Right hindlimb (tissue), 1 donor: ENCODE results near the gene CPED1.
"Not testable (repeated sequence)": the region's sequence is repeated elsewhere in the genome, so short reads cannot be mapped to it uniquely, and the experiment has no call there.

Experiments
- DNase-seq: peaks from one replicate; pipeline ENCODE4 v3.0.0-alpha.2; 2018

Gene CPED1

DNA sequence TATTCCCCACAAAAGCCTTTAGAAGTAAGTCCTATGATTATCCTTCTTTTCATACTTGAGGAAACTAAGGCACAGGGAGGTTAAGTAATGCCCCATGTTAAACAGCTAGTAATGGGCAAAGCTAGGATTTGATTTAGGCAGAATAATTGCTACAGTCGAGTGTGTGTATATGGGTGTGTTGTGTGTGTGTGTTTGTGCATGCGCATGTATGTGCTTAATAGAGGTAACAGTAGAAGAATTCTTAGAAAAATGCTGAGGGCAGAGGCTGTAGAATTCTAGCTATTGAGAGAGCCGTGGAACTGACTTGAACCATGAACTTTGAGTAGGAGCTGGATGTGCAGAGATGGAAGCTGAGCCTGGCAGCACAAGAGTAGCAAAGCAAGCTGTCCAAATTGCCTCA is 208.9 kb downstream of the CPED1 start:
- no peak for DNase-seq

DNA sequence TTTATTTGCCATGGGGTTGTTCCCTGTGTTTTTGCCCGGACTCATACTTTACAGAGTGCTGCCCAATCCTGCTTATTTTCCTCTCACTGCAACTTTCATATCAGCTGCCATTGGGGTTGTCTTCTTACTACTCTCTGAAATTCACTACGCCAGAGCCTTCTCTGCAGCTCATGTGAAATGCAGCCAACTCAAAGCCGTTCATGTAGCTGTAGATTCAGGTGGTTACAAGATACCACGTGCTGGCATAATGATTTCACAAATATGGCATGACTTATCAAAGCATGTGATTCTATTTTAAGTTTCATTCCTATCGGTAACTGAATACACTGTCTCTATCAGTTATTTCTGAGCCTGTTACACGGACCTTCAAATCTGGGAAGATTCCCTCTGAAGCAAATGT is 210.0 kb downstream of the CPED1 start:
- no peak for DNase-seq

DNA sequence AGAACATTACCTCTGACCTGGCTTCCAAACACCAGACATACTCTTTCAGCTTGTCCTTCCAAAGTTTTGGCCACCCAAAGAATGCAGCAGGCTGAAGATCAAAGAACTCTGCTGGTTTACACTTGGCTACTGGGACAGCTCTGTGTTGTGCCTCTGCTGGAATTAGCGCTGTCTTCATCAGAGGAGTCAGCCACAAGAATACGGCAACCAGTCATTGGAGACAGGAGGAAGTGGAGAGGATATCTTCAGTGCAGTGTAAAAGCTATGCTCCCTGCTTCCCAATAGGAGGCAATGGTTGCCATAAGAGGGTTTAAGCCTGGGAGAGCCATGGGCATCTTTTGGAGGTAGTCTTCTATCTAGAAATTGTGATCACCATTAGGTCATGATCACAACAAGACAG is 213.6 kb downstream of the CPED1 start:
- no peak for DNase-seq

DNA sequence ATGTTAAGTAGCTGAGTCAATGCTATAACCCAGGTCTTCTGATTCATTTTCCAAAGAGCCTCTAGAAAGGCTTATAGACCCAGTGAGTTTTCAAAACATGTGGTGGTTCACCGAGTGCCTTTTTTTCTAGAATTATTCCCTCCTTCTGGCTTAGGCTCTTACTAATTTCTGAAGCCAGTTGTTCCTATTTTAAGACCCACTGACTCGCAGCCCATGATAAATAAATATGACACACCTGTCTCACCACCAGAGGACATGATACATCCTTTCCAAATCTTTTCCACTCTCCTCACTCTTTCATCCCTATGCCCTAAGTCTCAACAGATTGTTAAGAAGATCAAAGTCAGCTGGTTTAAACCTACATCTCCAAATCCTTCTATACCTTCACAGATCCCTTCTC is 214.3 kb downstream of the CPED1 start:
- no peak for DNase-seq

DNA sequence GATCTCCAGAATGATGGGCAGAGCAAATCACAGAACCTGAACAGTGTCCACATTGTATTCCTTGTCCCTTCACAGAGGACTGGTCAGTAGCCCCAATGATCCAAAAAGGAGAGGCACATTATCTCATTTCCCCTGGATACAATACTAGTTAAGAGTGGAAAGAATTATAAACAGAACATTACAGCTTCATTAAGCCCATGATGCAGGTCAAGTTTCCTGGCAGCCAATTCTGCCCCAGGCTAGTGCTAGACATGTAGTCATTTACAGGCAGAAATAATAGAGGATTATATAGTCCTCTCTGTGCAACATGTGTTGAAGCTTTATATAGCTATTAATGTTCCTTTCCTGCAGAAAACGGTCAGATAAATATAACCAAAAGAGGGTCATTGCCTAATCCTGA is 216.0 kb downstream of the CPED1 start:
- peak; percentile 31 for DNase-seq

DNA sequence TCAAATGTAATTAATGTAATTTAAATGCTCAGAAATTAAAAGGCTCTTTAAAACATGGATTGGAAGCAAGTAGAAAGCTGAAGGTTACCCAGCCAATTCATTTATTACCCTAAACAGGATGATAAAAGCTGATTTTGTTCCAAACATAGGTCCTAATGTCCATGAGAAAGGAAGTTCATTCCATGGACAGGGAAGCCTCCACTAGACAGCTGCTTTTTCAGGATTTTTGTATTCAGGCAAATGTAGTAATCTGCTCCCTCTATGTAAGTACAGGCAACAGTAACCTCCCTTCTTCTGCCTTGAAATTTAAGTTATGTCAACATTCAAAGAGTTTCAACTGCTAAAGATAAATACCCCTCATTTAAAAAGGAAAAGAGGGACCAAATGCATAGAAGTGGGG is 217.3 kb downstream of the CPED1 start:
- no peak for DNase-seq

DNA sequence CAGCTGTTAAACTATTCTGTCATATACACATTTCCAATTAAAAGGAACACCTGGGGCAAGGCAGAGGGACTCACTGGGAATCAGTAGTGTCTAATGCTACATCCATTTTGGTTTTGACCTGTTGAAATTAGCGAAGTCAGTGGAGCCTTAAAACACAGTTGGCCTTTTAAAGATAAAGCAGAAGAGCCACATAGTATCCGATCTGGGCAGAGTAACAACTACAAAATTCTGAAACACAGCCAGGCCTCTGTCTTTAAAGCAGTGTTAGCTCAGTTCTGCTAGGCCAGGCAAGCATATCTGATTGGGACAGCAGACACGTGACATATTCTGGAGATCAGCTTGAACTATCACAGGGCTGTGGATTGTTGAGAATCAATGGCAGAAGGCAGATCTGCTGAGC is 222.7 kb downstream of the CPED1 start:
- no peak for DNase-seq

DNA sequence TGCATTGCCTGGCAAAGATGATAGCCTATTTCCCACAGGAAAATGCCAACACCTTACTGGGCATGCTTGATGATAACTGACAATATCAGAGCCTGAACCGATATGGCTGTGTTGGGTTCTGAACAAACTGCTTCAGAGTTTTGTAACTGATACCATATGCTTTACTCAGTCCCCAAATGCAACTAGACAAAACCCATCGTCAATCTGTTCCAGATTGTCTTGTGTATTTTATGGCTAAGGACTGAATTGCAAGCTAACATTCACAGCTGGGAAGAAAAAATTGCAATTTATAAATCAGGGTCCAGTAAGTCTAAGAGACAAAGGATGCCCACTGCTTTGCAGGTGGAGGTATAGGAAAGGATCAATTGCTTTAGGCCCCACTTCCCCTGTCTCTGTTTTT is 223.5 kb downstream of the CPED1 start:
- no peak for DNase-seq

DNA sequence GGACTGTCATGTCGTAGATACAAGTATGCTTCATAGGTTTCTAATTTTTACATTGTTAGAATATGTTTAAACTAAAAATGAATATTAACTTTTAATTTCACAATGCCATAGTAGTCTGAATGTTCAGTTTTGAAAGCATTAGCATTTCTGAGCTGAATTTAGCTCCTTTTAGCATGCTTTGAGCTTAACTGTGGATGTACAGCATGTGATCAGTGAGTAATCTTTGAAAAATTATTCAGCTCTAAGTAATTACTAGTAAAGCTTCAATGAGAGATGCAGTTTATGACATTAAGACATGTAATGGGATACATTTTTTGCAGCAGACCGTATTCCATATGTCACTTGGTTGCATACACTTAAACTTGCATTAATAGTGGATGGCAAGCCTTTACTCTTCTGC is 226.1 kb downstream of the CPED1 start:
- DNase-seq: no peak

DNA sequence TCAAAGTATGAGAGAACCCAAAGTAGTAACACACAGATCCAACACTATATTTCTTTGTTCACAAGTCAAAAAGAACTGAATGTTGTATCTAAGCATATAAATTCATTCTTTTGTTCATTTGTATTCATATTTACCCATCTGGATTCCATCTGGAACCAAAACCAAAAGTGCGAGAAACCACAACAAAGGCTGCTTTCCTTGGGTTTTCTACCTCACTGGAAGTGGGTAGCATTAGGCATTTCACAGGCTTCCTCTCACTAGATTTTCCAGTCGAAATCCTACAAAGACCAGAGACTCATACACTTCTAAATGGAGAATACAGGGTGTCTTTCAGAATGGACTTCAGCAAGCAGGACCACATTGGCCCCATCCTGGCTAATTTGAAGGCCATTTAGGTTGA is 230.5 kb downstream of the CPED1 start:
- DNase-seq: no peak

DNA sequence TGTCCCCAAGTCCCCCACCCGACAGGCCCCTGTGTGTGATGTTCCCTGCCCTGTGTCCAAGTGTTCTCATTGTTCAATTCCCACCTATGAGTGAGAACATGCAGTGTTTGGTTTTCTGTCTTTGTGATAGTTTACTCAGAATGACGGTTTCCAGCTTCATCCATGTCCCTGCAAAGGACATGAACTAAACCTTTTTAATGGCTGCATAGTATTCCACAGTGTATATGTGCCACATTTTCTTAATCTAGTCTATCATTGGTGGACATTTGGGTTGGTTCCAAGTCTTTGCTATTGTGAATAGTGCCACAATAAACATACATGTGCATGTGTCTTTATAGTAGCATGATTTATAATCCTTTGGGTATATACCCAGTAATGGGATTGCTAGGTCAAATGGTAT is 232.6 kb downstream of the CPED1 start:
- not testable (repeated sequence) for DNase-seq

DNA sequence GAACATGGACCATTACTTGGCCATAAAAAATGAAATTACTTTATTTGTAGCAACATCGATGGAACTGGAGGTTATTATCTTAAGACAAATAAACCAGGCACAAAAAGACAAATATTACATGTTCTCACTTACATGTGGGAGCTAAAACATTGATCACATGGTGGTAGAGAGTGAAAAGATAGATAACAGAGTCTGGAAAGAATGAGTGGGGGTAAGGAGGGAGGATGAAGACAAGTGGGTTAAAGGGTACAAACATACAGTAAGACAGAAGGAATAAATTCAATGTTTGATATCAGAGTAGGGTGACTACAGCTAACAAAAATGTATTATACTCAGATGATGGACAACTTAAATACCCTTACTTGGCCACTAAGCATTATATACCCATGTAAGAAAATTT is 240.3 kb downstream of the CPED1 start:
- DNase-seq: no peak

DNA sequence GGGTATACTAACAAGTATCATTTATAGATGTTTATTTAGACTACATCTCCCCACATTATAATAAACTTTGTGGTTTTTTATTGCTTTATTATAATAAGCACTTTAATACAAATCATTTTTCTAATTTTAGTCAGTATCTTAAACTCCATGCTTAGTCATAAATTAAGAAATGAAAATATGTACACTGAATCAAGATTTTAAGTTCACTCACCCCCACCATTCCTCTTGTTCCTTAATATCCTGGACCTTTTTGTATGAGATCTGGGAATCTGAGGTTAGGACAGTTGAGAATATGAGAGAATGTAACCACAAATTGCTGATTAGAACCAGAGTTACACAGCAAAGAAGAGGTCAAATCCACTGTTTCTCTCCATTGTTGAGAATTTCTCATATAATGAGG is 246.7 kb downstream of the CPED1 start:
- DNase-seq: no peak

DNA sequence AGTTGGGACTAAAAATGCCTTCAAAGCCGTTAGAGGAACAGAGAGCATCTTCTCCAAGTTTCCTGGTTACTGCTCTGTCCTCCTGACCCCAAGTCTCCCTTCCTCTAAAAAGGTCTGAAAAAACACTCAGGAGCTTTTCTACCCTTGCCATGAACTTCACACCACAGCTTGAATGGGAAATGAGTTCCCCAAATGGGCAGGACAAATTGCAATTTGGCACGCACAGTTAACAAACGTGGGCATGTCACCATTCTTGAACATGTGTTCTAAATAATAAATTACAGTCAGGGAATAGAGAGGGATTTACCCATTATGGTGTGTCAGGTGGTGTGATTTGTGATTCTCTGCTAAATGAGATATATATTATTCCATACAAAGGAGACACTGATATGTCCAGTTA is 249.1 kb downstream of the CPED1 start:
- DNase-seq: peak; percentile 24

DNA sequence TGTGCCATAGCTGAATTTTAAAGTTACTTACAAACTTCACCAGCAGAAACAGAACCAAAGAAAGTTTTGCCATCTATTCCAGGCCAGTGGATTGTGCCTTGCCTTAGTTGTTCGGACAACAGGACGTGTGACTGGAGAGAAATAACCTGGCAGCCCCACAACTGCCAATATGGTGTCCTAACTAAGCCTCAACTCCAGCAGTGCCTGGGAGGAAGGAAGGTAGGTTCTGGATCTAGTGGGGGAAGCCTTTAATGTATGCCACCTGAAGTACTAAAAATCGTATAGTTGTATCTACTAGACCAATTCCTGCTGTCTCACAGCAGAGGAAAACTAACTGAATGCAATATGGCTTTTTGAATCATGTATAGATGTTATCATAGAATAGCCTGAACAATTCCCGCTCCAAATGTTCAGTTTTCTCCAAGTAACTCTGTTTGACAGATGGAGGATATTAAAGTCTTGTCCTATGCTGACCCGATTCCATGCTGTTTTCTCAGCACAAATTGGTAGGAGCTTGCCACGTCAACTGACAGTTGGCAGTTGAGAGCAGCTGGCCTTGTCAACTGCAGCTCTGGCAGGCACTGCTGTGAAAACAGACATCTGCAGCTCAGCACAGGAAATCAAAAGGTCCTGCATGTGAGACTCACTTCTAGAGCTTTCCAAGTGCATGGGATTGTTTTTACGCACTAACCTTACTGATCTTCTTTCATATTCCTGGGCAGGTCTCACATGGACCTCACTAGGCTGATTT is 255.8 kb downstream of the CPED1 start:
- DNase-seq: peak; percentile 68

DNA sequence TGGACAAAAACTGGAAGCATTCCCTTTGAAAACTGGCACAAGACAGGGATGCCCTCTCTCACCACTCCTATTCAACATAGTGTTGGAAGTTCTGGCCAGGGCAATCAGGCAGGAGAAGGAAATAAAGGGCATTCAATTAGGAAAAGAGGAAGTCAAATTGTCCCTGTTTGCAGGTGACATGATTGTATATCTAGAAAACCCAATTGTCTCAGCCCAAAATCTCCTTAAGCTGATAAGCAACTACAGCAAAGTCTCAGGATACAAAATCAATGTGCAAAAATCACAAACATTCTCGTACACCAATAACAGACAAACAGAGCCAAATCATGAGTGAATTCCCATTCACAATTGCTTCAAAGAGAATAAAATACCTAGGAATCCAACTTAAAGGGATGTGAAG is 262.9 kb downstream of the CPED1 start:
- not testable (repeated sequence) for DNase-seq

DNA sequence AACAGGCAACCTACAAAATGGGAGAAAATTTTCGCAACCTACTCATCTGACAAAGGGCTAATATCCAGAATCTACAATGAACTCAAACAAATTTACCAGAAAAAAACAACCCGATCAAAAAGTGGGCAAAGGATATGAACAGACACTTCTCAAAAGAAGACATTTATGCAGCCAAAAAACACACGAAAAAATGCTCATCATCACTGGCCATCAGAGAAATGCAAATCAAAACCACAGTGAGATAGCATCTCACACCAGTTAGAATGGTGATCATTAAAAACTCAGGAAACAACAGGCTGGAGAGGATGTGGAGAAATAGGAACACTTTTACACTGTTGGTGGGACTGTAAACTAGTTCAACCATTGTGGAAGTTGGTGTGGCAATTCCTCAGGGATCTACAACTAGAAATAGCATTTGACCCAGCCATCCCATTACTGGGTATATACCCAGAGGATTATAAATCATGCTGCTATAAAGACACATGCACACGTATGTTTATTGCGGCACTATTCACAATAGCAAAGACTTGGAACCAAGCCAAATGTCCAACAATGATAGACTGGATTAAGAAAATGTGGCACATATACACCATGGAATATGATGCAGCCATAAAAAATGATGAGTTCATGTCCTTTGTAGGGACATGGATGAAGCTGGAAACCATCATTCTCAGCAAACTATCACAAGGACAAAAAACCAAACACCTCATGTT is 264.2 kb downstream of the CPED1 start:
- not testable (repeated sequence) for DNase-seq

DNA sequence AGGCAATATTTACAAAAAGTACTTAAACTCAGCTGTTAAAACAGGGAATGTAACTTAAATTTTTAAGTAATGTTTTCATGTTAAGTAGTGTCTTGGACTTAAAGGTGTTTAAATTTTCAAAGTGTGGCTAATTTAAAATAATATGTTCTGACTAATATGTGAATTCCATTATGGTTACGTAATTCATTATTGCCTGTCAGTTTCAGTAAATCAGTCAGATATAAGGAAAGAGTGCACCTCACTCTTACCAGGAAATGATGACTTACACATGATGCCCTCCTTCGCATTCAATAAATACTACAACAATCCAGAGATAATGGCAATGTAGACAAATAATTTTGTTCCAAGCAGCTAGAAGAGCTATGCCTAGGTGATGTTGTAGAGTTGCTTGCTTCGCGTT is 271.3 kb downstream of the CPED1 start:
- no peak for DNase-seq

DNA sequence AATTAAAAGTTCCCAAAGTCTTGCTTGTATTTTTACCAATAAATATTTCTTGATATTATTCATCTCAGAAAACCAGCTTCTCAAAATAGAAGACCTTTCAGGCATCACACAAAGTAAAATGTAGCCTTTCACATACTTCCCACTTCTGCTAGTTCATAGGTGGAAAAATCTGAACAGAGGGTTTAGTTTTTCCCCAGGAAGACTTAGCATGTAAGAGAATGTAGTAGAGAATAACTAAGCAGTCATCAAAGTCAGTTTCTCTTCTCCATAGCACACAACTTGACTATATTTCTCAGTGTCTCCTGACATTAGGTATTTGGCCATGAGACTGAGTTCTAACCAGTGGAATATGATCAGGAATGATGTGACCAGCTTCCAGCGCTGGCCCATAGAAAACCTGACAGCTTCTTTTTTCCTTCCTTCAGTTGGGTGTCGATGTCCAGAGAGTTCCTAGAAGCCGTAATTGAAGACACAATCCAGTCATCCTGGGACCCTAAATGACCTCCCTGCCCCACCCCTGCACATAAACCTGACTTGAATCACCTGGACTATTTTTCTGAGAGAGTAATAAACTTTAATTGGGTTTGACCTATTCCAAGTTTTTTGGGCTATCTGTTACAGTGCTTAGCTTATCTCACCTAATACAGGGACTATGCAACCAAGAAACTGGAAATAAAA is 272.8 kb downstream of the CPED1 start:
- DNase-seq: no peak

DNA sequence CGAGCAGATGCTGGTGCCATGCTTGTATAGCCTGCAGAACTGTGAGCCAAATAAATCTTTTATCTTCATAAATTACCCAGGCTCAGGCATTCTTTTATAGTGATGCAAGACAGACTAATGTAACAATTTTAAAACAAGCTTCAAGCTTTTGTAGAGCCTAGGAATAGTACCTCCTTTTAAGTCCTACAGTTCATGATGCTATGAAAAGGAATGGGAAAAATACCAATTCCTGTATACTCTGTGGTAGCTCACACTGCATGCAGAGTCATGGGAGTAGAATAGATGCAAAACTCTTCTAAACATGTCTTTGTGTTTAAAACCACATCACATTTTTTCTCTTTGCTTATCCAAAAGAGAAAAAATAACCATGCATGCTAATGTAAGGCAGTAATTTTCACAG is 273.7 kb downstream of the CPED1 start:
- DNase-seq: no peak

DNA sequence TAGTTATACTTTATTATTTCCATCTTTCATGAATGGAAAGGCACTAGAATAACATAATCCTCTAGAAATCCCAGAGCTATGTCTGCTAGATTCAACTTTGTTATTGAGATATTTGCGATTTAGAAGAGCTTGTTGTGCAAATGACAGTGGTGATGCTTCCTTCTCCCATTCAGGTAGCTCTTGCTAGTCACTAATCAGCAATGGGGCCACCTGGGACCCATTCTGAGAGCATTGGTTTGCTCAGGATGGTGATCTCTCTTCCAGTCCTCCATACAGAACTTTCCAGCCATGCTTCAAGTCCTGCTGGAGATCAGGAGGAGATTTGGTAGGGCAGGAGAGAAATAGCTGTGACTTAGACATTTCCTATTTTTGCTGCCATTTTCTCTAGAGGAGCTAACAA is 274.5 kb downstream of the CPED1 start:
- DNase-seq: no peak

DNA sequence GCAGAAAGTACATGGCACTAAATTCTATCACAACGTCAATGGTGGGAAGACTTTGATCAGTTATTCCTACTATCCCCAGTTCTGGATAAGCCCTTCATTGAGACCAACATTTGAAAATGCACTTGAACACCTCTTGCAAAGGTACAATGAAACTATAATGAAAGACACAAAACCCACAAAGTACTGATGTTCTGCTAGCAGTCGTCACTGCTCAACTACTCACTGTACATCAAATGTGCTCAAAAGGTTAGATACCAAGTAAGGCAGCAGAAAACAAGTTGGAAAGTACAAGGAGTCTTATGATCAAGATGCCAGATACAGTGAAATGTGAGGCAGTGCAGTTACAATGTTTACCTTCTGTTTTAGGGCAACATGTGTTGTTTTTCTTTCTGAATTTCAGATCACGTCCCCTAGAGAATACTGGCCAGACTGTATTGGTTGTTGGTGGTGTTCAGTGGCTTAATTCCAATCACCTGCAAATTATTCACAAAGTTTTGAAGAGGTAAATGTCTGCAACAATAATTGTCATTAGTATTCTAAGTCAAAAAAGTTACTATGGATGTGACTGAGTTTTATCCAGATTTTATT is 277.9 kb downstream of the CPED1 start:
- DNase-seq: no peak

DNA sequence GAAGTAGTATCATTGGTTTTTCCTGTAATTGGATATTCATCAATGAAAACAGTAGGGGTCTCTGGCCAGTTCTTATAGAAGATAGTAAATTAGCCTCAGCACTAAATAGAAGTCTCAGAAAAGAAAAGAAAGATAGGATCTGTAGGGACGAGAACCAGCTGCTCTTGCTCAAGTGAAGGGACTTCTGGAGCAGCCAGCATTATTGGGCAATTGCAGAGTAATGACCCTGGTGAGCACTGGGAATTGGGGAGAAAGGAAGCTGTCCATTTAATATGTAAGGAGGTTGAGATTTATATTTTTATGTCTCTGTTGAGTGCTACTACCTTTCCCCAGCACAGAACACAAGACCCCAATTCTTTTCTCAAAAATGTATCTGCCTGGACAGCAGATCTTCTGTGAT is 279.1 kb downstream of the CPED1 start:
- no peak for DNase-seq

DNA sequence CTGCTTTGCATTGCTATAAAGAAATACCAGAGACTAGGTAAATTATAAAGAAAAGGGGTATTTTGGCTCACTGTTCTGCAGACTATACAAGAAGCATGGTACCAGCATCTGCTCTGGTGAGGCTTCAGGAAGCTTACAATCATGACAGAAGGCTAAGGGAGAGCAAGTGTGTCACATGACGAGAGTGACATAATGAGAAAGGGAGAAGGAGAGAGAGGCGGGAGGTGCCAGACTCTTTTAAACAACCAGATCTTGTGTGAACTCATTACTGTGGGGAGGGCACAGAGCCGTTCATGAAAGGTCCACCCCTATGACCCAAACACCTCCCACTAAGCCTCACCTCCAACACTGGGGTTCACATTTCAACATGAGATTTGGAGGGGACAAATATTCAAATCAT is 281.3 kb downstream of the CPED1 start:
- no peak for DNase-seq
